B cell (primary cell): Measurements from ENCODE around the gene CEP68.

Experiments used
- EZH2 ChIP-seq: IDR thresholded peaks from 2 replicates; pipeline ENCODE4 v1.6.1; 2012; ENCODE audit warnings: borderline replicate concordance, low read depth, mild to moderate bottlenecking, moderate library complexity, low read length; ENCODE audit not compliant: insufficient read depth, poor library complexity, severe bottlenecking
- TF ChIP-seq, protein P1 (sequence below): fragments of 200-600 bp; IDR thresholded peaks from one replicate; pipeline ENCODE4 v1.8.0; 2022; ENCODE audit warnings: antibody characterized with exemption, mild to moderate bottlenecking

DNA sequence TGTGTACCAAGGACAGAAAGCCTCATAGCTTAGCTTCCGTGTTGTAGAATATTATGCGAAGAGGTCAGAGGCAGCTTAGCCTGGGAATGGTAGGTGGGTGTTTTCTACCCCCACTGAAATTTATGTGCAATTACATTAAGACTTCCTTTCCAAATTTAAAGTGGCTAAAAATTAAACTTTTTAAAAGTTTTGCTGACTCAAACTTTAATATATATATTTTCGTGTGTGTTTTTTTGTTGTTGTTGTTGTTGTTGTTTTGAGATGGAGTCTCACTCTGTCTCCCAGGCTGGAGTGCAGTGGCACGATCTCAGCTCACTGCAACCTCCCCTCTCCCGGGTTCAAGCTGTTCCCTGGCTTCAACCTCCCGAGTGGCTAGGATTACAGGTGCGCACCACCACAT is 77.9 kb downstream of the CEP68 start:
- TF ChIP-seq, protein P1, sequence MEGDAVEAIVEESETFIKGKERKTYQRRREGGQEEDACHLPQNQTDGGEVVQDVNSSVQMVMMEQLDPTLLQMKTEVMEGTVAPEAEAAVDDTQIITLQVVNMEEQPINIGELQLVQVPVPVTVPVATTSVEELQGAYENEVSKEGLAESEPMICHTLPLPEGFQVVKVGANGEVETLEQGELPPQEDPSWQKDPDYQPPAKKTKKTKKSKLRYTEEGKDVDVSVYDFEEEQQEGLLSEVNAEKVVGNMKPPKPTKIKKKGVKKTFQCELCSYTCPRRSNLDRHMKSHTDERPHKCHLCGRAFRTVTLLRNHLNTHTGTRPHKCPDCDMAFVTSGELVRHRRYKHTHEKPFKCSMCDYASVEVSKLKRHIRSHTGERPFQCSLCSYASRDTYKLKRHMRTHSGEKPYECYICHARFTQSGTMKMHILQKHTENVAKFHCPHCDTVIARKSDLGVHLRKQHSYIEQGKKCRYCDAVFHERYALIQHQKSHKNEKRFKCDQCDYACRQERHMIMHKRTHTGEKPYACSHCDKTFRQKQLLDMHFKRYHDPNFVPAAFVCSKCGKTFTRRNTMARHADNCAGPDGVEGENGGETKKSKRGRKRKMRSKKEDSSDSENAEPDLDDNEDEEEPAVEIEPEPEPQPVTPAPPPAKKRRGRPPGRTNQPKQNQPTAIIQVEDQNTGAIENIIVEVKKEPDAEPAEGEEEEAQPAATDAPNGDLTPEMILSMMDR, result no peak
- no peak for TF ChIP-seq EZH2
